Stimulated activated CD8-positive, alpha-beta memory T cell treated with anti-CD3 and anti-CD28 coated beads, Interleukin-7, amount 100 ng/mL, for 1 hour (primary cell): Measurements from ENCODE around the gene DHRSX.
"Not testable (repeated sequence)": the region's sequence is repeated elsewhere in the genome, so short reads cannot be mapped to it uniquely, and the experiment has no call there.

ENCODE experiments used
- DNase-seq, 2 donors: peaks; one replicate each; pipeline ENCODE4 v3.0.0-alpha.2; 2020; ENCODE audit warnings: low read depth in 2 of 2

Gene DHRSX

GRCh38 chrX:2351321-2351720, 149.5 kb downstream of the DHRSX start:
- no peak for DNase-seq

- not testable (repeated sequence) for DNase-seq
These were observed 150.1 kb downstream of the DHRSX start for GRCh38 chrX:2350703-2351102.

DNA sequence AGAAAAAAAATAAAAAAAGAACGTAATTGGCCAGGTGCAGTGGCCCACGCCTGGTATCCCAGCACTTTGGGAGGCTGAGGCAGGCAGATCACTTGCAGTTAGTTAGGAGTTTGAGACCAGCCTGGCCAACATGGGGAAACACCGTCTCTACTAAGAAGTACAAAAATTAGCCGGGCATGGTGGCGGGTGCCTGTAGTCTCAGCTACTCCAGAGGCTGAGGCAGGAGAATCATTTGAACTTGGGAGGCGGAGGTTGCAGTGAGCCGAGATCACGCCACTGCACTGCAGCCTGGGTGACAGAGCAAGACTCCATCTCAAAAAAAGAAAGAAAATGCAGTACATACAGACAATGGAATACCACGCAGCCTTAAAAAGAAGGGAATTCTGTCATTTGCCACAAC, 150.7 kb downstream of the DHRSX start:
- DNase-seq: not testable (repeated sequence)

DNA sequence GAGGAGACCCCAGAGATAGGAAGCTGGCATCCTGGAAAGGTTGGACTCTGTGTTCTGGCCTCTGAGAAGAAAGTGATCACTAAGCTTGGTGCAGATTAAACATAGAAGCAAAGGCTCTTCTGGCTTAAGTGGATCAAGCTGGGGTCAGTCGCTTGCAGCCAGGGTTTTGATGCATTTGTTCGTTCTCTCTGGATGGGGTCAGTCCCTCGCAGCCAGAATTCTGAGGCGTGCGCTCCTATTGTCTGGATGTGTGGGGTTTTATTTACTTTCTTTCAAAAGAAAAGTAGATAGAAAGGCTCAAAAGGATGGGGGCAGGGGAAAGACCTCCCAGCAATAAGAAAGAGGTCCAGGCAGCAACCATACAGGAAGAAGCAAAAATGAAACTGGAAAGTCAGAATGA, 152.6 kb downstream of the DHRSX start:
- DNase-seq: no peak

DNA sequence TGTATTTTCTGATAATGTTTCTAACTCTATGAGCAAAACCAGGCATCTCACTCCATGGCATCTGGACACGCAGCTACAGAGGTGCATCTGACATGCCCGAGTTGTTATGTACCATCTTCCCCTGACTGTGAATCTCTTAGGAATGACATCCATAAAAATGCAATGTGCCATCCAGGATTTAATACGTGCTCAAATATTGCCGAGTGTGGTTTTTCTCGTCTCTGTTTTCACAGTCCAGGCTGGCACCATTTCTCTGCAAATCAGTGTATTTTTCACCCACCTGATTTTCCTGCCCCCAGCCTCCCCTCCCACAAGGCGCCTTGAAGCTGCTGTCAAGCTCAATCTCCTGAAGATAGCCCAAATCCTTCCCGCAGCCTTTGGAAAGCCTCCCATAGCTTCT, 154.6 kb downstream of the DHRSX start:
- DNase-seq: no peak

DNA sequence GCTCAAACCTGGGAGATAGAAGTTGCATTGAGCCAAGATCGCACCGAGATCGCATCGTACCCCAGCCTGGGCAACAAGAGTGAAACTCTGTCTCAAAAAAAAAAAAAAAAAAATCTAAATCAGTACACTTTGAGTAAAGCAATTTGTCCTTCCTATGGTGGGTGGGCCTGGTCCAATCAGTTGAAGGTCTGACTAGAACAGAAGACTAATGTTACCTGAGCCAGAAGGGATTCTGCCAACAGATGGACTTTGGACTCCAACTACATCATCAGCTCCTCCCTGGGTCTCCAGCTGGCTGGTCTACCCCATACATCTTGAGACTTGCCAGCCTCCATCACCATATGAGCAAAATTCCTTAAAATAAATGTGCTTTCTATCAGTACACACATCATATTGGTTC, 155.2 kb downstream of the DHRSX start:
- DNase-seq: no peak

DNA sequence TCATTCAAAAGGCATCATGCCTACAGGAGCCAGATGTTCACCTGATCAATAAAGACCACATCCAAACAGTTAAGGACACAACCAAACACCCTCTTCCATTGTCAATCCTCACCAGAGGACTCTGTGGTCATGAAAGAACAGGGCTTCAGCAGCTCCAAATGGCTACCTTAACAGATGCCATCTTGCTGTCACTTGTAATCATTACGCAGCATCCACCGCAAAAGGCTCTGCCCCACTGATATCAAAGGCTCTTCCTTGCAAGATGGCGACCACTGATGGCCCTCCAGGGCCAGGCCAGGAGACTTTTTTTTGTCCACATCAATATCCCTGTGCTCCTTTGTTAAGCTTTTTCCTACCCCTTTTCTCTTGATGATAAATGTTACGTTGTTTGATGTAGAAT, 157.4 kb downstream of the DHRSX start:
- no peak for DNase-seq

DNA sequence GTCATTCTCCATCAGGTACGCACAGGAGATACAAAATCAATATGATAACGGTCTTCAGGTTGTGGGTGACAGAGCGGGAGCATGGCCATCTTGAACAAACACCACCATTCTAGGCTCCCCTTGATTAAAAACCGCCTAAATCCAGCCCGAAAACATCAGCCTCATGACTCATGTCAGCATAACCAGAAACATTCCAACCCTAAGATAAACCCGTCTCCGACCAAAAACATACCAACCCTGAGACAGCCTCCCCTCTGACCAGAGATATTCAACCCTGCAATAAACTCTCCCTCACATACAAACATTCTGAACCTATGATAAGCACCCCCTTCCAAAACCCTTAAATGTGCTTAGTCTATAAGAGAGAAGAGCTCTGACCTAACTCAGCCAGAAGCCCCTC, 157.9 kb downstream of the DHRSX start:
- DNase-seq: no peak

DNA sequence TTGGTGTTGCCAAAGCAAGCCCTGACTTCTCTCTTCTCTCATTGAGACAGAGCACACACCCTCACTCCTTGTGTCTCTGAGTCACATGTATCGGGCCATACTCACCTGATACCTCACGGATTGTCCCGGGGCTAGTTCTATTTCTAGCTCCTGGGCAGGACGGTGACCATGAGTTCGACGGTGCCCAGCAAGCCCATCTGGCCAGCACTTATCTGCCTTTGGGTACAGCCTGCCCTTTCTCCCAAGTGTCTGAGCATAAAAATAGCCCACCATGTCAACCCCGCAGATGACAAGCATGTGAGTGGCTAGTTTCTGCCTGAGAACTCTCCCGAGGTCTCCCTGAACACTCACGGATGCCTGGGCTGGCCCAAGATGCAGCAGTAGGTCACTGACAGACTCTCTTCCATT, 158.5 kb downstream of the DHRSX start:
- DNase-seq: no peak

GRCh38 chrX:2340991-2341390, 159.8 kb downstream of the DHRSX start:
- no peak for DNase-seq

GRCh38 chrX:2336181-2336580, 164.6 kb downstream of the DHRSX start:
- DNase-seq: no peak

DNA sequence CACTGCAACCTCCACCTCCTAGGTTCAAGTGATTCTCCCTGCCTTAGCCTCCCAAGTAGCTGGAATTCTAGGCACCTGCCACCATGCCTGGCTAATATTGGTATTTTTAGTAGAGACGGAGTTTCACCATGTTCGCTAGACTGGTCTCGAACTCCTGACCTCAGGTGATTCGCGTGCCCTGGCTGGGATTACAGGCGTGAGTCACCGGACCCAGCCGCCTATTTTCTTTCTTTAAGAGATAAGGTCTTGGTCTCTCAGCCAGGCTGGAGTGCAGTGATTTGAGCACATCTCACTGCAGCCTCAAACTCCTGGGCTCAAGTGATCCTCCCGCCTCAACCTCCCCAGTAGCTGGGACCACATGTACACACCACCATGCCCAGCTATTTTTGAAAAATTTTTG, 166.5 kb downstream of the DHRSX start:
- DNase-seq: no peak

- no peak for DNase-seq
These were observed 168.5 kb downstream of the DHRSX start for GRCh38 chrX:2332252-2332651.

DNA sequence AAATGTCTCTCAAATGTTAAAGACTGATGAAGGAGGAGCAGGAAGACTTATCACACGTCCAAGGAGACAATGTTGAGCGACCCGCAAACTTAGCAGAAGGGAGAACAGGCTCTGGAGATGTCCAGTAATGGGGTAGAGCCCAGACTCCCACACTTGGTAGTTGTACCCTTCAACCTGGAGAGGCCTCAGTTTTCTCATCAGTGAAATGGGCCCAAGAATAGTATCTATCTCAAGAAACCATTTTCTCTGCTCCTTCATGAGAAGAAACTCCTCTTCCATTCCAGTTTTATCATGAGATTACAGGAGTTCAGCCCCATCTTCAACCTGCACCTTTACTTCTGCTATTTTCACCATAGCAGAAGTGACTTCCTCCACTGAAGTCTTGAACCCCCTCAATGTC, 169.9 kb downstream of the DHRSX start:
- DNase-seq: no peak

- no peak for DNase-seq
These were observed 170.3 kb downstream of the DHRSX start for GRCh38 chrX:2330487-2330886.

DNA sequence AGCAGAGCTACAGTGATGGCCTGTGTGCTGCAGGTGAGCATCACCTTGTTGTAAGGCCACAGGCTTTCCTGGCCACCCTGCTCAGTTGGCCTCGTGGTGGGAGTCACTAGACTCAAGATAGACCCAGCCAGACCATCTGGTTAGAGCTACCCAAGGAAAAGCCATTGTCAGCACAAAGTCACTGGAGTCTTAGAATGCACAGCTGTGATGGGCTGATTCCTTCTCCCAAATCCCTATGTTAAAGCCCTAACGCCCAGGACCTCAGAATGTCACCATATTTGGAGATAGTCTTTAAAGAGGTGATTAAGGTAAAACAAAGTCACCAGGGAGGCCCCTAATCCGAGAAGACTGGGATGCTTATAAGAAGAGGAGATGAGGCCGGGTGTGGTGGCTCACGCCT, 173.4 kb downstream of the DHRSX start:
- DNase-seq: no peak

DNA sequence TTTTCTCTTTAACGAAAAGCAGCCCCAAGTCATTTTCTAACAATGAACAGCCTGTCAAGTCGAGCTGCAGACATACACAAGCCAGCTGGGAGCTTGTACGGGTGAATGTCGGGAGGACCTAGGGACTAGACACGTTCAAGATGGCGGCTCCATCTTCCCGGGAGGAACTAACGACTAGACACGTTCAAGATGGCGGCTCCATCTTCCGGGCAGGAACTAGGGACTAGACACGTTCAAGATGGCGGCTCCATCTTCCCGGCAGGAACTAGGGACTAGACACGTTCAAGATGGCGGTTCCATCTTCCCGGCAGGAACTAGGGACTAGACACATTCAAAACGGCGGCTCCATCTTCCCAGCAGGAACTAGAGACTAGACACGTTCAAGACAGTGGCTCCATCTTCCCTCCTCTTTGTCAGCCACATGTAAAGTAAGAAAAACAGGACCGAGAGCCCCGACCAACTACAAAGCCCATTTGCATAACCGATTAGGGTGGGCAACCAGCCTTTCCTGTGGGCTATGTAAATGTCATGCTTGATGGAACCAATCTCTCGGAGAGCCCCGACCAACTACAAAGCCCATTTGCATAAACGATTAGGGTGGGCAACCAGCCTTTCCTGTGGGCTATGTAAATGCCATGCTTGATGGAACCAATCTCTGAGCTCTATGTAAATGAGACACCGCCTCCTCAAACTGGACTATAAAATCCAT, 175.5 kb downstream of the DHRSX start:
- DNase-seq: peak in 1 of 2 donors; percentile 9

DNA sequence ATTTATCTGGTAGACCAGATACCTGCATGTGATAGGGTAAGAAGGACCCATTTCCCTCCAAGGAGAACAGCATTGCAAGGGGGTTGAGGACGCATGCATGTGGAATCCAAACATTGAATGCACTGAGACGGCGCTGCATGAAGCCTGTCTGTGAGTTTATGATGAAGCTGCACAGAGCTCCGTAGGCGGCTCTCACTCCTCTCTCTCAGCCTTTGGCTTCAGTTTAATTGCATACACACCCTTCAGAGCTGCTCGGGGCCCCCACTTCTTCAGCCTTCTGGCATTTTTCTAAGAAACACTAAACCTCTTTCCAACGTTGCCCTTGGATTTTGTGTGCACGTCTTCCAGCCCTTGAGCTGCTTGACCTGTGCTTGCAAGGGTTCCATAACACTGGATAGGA, 176.6 kb downstream of the DHRSX start:
- no peak for DNase-seq

GRCh38 chrX:2321411-2321810, 179.4 kb downstream of the DHRSX start:
- no peak for DNase-seq

- no peak for DNase-seq
These were observed 180.0 kb downstream of the DHRSX start for GRCh38 chrX:2320580-2321327.

- no peak for DNase-seq
These were observed 180.7 kb downstream of the DHRSX start for GRCh38 chrX:2320089-2320488.

DNA sequence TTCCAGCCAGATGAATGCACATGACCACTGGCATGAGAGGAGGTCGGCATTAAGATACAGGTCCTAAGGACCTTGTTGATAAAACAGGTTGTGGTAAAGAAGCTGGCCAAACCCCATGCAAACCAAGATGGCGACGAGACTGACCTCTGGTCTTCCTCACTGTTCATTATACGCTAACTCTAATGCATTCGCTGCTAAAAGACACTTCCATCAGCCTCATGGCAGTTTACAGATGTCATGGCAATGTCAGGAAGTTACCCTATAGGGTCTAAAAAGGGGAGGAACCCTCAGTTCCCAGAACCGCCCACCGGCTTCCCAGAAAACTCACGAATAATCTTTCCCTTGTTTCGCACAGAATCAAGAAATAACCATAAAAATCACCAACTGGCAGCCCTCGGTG, 182.4 kb downstream of the DHRSX start:
- no peak for DNase-seq

- no peak for DNase-seq
These were observed 183.2 kb downstream of the DHRSX start for GRCh38 chrX:2317527-2318055.
